Panc1 (cell line): ENCODE results near the gene GATA6. TPM values are rescaled to one million over a fixed set of nuclear protein-coding genes. Genes with fewer than 3 reads are reported as not detected.

Experiments
- ATAC-seq: fragments of 200-7000 bp; cut with Tn5 transposase; 2 replicates; pipeline ENCODE4 v1.9.1; 2020; ENCODE audit warnings: mild to moderate bottlenecking, moderate library complexity
- BruUV-seq: library from RNA; stranded (reverse); fragments of 400-500 nt; replicated peaks from 2 replicates; lab custom pipeline; 2021; lab: Mats Ljungman, UMichigan
- CTCF ChIA-PET: fragments of 300-600 bp; sonication (Branson Sonifier 250); formaldehyde crosslinking; loops from one replicate; lab custom pipeline; 2022; ENCODE audit warnings: antibody characterized with exemption; lab: Charles Lee
- POLR2A ChIA-PET: fragments of 300-600 bp; sonication (Branson Sonifier 250); formaldehyde crosslinking; loops from one replicate; lab custom pipeline; 2022; ENCODE audit warnings: antibody characterized with exemption; lab: Charles Lee
- DNase-seq: peaks from one replicate; pipeline ENCODE4 v3.0.0-alpha.2; 2010; ENCODE audit warnings: low read depth, low spot score
- H3K27ac ChIP-seq: 2 replicates; pipeline ENCODE4 v1.5.1; 2011; ENCODE audit warnings: mild to moderate bottlenecking, low read length, inconsistent platforms
- H3K27me3 ChIP-seq: fragments of 200-500 bp; sonication (Bioruptor generic); 2 replicates; pipeline ENCODE4 v1.6.0; 2014; ENCODE audit warnings: low read length, inconsistent platforms; ENCODE audit not compliant: control insufficient read depth, insufficient read depth
- H3K36me3 ChIP-seq: fragments of 200-500 bp; sonication (Bioruptor generic); 2 replicates; pipeline ENCODE4 v1.5.1; 2014; ENCODE audit warnings: inconsistent platforms, mild to moderate bottlenecking, low read length, moderate library complexity; ENCODE audit not compliant: control insufficient read depth, insufficient read depth
- H3K4me1 ChIP-seq: 2 replicates; pipeline ENCODE4 v1.5.1; 2011; ENCODE audit warnings: inconsistent platforms, mild to moderate bottlenecking, low read length, moderate library complexity; ENCODE audit not compliant: control insufficient read depth, insufficient read depth
- H3K4me3 ChIP-seq, 2 experiments: 2 replicates each; pipeline ENCODE4 v1.5.1; 2011 to 2012; ENCODE audit warnings: low read depth in 2 of 2, low read length in 2 of 2, mild to moderate bottlenecking in 2 of 2, inconsistent platforms in 1 of 2, moderate library complexity in 1 of 2
- H3K9me3 ChIP-seq: fragments of 200-500 bp; sonication (Bioruptor generic); 2 replicates; pipeline ENCODE4 v1.5.1; 2014; ENCODE audit warnings: low read depth, mild to moderate bottlenecking, inconsistent platforms, low read length, moderate library complexity; ENCODE audit not compliant: control insufficient read depth, insufficient read depth
- CTCF ChIP-seq: fragments of 450-650 bp; IDR thresholded peaks from 2 replicates; pipeline ENCODE4 v1.5.1; 2017; ENCODE audit warnings: mild to moderate bottlenecking
- POLR2AphosphoS5 ChIP-seq: IDR thresholded peaks from 2 replicates; pipeline ENCODE4 v1.6.1; 2012; ENCODE audit warnings: mild to moderate bottlenecking, low read depth, low read length, moderate library complexity
- SIN3A ChIP-seq: IDR thresholded peaks from 2 replicates; pipeline ENCODE4 v1.6.1; 2012; ENCODE audit warnings: low read depth, mild to moderate bottlenecking, low read length, moderate library complexity, borderline replicate concordance; ENCODE audit not compliant: insufficient read depth
- TCF7L2 ChIP-seq: IDR thresholded peaks from 2 replicates; pipeline ENCODE4 v1.6.1; 2011; ENCODE audit warnings: mild to moderate bottlenecking, low read depth, low read length, inconsistent platforms
- in situ Hi-C: cut with HindIII; loops from 2 replicates; pipeline ENCODE4 v1.10.0; 2016; ENCODE audit warnings: low sequenced_read_pairs, low pct_unique_long_range_greater_than_20kb
- intact Hi-C: fragments of 100-400 bp; cut with micrococcal nuclease; formaldehyde crosslinking; loops from one replicate; pipeline ENCODE4 v1.10.0; 2022; ENCODE audit not compliant: unreplicated experiment
- total RNA-seq: library from RNA; stranded (reverse); gene quantifications from one replicate; pipeline ENCODE4 v1.2.1, GENCODE V29; 2021; ENCODE audit not compliant: unreplicated experiment
- TF ChIP-seq, protein P1 (sequence below), 2 experiments: IDR thresholded peaks; 2 replicates each; pipeline ENCODE4 v1.6.1; 2011 to 2012; ENCODE audit warnings: low read depth in 2 of 2, control low read depth in 1 of 2, low read length in 1 of 2, mild to moderate bottlenecking in 1 of 2, moderate library complexity in 1 of 2; ENCODE audit not compliant: insufficient read depth in 1 of 2

The GATA6 gene
- total RNA-seq, 1 experiment from 2014 or later = 0.51 TPM

GRCh38 chr18:22188559-22189267, 19.3 kb downstream of the GATA6 start:
- Histone ChIP-seq H3K4me1 (no peaks in the 10 kb centered on the region), H3K9me3 (no peaks in the 10 kb centered on the region), H3K36me3 (no peaks in the 10 kb centered on the region), H3K27ac (no peak overlapping the region), H3K27me3 (peaks cover 2% of the 10 kb centered on the region; the same call in 1 of the 2 replicates), H3K4me3 (no peak overlapping the region)
- CTCF ChIA-PET = no interaction called here
- no peak for TF ChIP-seq TCF7L2
- TF ChIP-seq, protein P1, sequence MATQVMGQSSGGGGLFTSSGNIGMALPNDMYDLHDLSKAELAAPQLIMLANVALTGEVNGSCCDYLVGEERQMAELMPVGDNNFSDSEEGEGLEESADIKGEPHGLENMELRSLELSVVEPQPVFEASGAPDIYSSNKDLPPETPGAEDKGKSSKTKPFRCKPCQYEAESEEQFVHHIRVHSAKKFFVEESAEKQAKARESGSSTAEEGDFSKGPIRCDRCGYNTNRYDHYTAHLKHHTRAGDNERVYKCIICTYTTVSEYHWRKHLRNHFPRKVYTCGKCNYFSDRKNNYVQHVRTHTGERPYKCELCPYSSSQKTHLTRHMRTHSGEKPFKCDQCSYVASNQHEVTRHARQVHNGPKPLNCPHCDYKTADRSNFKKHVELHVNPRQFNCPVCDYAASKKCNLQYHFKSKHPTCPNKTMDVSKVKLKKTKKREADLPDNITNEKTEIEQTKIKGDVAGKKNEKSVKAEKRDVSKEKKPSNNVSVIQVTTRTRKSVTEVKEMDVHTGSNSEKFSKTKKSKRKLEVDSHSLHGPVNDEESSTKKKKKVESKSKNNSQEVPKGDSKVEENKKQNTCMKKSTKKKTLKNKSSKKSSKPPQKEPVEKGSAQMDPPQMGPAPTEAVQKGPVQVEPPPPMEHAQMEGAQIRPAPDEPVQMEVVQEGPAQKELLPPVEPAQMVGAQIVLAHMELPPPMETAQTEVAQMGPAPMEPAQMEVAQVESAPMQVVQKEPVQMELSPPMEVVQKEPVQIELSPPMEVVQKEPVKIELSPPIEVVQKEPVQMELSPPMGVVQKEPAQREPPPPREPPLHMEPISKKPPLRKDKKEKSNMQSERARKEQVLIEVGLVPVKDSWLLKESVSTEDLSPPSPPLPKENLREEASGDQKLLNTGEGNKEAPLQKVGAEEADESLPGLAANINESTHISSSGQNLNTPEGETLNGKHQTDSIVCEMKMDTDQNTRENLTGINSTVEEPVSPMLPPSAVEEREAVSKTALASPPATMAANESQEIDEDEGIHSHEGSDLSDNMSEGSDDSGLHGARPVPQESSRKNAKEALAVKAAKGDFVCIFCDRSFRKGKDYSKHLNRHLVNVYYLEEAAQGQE (IDR thresholded peaks at IDR 0.05; ENCODE audit: insufficient read depth in 1 of 2, low read depth in 2 of 2, low read length in 1 of 2) = no peak
- TF ChIP-seq CTCF = no peak
- no peak for TF ChIP-seq SIN3A
- TF ChIP-seq POLR2AphosphoS5 = no peak
- in situ Hi-C loops (no loop called here), intact Hi-C loops (no loop called here)
- POLR2A ChIA-PET = no interaction called here
- ATAC-seq = no peak
- no TSS peak for BruUV-seq
- no peak for DNase-seq

- BruUV-seq = no TSS peak
- H3K9me3 ChIP-seq = no peaks in the 10 kb centered on the region
- intact Hi-C loops = no loop called here
- H3K4me3 ChIP-seq = no peak overlapping the region
- ChIA-PET CTCF (no interaction called here), POLR2A (no interaction called here)
- TF ChIP-seq CTCF = no peak
- no peak for TF ChIP-seq POLR2AphosphoS5
- TF ChIP-seq, protein P1 (IDR thresholded peaks at IDR 0.05; ENCODE audit: insufficient read depth in 1 of 2, low read depth in 2 of 2, low read length in 1 of 2) = no peak
- TF ChIP-seq TCF7L2 = no peak
- no peak for TF ChIP-seq SIN3A
- in situ Hi-C loops = no loop called here
- H3K36me3 ChIP-seq = no peaks in the 10 kb centered on the region
- no peak overlapping the region for H3K27ac ChIP-seq
- no peak for DNase-seq
- no peak for ATAC-seq
- peaks cover 2% of the 10 kb centered on the region; the same call in 1 of the 2 replicates for H3K27me3 ChIP-seq
- H3K4me1 ChIP-seq = no peaks in the 10 kb centered on the region
Observed at GRCh38 chr18:22189449-22190166, 20.2 kb downstream of the GATA6 start.
